ENCODE measurements around the gene EPN2. TPM values are rescaled to one million over a fixed set of nuclear protein-coding genes. Genes with fewer than 3 reads are reported as not detected.
"Not testable (repeated sequence)": the region's sequence is repeated elsewhere in the genome, so short reads cannot be mapped to it uniquely, and the experiment has no call there.

Gene EPN2
- total RNA-seq, 1 donor from 2014 or later: 15.0 TPM

GRCh38 chr17:19265755-19266154 lies 28.6 kb downstream of the EPN2 start:
- DNase-seq (ENCODE audit: low read depth in 2 of 2): no peak

GRCh38 chr17:19268611-19269010 lies 31.4 kb downstream of the EPN2 start:
- no peak for DNase-seq (ENCODE audit: low read depth in 2 of 2)

- DNase-seq (ENCODE audit: low read depth in 2 of 2): no peak
These were observed 31.9 kb downstream of the EPN2 start for GRCh38 chr17:19269106-19269505.

GRCh38 chr17:19269641-19270040 lies 32.5 kb downstream of the EPN2 start:
- DNase-seq (ENCODE audit: low read depth in 2 of 2): no peak

- no peak for DNase-seq (ENCODE audit: low read depth in 2 of 2)
These were observed 33.2 kb downstream of the EPN2 start for GRCh38 chr17:19270347-19270703.

- DNase-seq (ENCODE audit: low read depth in 2 of 2): no peak
These were observed 33.8 kb downstream of the EPN2 start for GRCh38 chr17:19270704-19271611.

GRCh38 chr17:19271780-19272357 lies 34.7 kb downstream of the EPN2 start:
- DNase-seq (ENCODE audit: low read depth in 2 of 2): no peak

GRCh38 chr17:19273731-19274130 lies 36.6 kb downstream of the EPN2 start:
- DNase-seq (ENCODE audit: low read depth in 2 of 2): no peak

GRCh38 chr17:19274893-19275292 lies 37.7 kb downstream of the EPN2 start:
- DNase-seq (ENCODE audit: low read depth in 2 of 2): no peak

GRCh38 chr17:19275457-19276127 lies 38.4 kb downstream of the EPN2 start:
- no peak for DNase-seq (ENCODE audit: low read depth in 2 of 2)

GRCh38 chr17:19278284-19278683 lies 41.1 kb downstream of the EPN2 start:
- not testable (repeated sequence) for DNase-seq (ENCODE audit: low read depth in 2 of 2)

- no peak for DNase-seq (ENCODE audit: low read depth in 2 of 2)
These were observed 41.6 kb downstream of the EPN2 start for GRCh38 chr17:19278729-19279128.

- no peak for DNase-seq (ENCODE audit: low read depth in 2 of 2)
These were observed 44.0 kb downstream of the EPN2 start for GRCh38 chr17:19281161-19281560.

GRCh38 chr17:19284005-19284959 lies 47.1 kb downstream of the EPN2 start:
- no peak for DNase-seq (ENCODE audit: low read depth in 2 of 2)

GRCh38 chr17:19285213-19285900 lies 48.2 kb downstream of the EPN2 start:
- no peak for DNase-seq (ENCODE audit: low read depth in 2 of 2)

- DNase-seq (ENCODE audit: low read depth in 2 of 2): no peak
These were observed 49.7 kb downstream of the EPN2 start for GRCh38 chr17:19286751-19287341.

- DNase-seq (ENCODE audit: low read depth in 2 of 2): no peak
These were observed 50.5 kb downstream of the EPN2 start for GRCh38 chr17:19287651-19288050.

GRCh38 chr17:19288453-19288852 lies 51.3 kb downstream of the EPN2 start:
- DNase-seq (ENCODE audit: low read depth in 2 of 2): no peak

- DNase-seq (ENCODE audit: low read depth in 2 of 2): no peak
These were observed 53.0 kb downstream of the EPN2 start for GRCh38 chr17:19290066-19290705.
